ENCODE results near the gene KCTD13. TPM values are rescaled to one million over a fixed set of nuclear protein-coding genes. Genes with fewer than 3 reads are reported as not detected.
"Not testable (repeated sequence)": the region's sequence is repeated elsewhere in the genome, so short reads cannot be mapped to it uniquely, and the experiment has no call there.

Gene KCTD13
- total RNA-seq, 2 donors from 2014 or later, result 17.7 to 28.8 TPM

DNA sequence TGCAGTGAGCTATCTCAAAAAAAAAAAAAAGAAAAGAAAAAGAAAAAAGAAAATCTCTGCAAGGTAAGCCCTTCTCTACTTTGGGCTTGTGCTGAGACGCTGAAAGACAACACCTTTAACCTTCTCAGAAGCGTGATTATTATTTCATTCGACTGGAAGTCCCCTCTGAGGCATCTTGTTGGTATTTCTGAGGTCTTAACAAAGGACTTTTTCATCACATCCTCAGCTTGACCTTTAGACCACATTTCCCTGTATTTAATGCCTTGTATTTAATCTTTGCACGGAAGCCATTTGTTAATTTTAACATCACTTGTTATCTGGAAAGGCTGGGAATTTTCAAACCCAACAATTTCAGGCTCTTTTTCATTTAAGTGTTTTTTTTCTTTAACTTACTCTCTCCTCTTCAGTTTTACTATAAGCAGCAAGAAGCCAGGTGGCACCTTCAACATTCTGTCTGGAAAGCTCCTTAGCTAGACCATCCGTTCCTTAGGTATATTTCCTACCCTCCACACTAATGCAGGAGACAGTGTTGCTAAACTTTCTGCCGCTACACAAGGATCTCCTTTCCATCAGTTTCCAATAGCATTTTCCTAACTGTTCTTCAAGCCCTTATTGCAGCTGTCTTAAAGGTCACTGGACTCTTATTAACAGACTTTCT is 10.3 kb downstream of the KCTD13 start:
- TF ChIP-seq, protein P1, sequence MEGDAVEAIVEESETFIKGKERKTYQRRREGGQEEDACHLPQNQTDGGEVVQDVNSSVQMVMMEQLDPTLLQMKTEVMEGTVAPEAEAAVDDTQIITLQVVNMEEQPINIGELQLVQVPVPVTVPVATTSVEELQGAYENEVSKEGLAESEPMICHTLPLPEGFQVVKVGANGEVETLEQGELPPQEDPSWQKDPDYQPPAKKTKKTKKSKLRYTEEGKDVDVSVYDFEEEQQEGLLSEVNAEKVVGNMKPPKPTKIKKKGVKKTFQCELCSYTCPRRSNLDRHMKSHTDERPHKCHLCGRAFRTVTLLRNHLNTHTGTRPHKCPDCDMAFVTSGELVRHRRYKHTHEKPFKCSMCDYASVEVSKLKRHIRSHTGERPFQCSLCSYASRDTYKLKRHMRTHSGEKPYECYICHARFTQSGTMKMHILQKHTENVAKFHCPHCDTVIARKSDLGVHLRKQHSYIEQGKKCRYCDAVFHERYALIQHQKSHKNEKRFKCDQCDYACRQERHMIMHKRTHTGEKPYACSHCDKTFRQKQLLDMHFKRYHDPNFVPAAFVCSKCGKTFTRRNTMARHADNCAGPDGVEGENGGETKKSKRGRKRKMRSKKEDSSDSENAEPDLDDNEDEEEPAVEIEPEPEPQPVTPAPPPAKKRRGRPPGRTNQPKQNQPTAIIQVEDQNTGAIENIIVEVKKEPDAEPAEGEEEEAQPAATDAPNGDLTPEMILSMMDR (IDR thresholded peaks at IDR 0.05), result no peak
- Histone ChIP-seq H3K9ac (ENCODE audit: low read depth in 2 of 2, low read length in 2 of 2) (no peak overlapping the region), H3K27ac (no peak overlapping the region), H3K4me3 (no peak overlapping the region), H3K4me1 (no peaks in the 10 kb centered on the region), H3K27me3 (no peaks in the 10 kb centered on the region), H3K36me3 (no peaks in the 10 kb centered on the region), H3K9me3 (no peaks in the 10 kb centered on the region)
- no peak for DNase-seq
- intact Hi-C loops (cut with DNase I), result no loop called here

- H3K27ac ChIP-seq, result no peak overlapping the region
- no peak for DNase-seq
- intact Hi-C loops (cut with DNase I), result no loop called here
- H3K4me3 ChIP-seq, result no peak overlapping the region
- H3K36me3 ChIP-seq, result no peaks in the 10 kb centered on the region
- no peak overlapping the region for H3K9ac ChIP-seq (ENCODE audit: low read depth in 2 of 2, low read length in 2 of 2)
- H3K4me1 ChIP-seq, result no peaks in the 10 kb centered on the region
- H3K9me3 ChIP-seq, result no peaks in the 10 kb centered on the region
- no peaks in the 10 kb centered on the region for H3K27me3 ChIP-seq
- TF ChIP-seq, protein P1 (IDR thresholded peaks at IDR 0.05), result no peak
Observed at GRCh38 chr16:29913514-29913913, 12.5 kb downstream of the KCTD13 start.

DNA sequence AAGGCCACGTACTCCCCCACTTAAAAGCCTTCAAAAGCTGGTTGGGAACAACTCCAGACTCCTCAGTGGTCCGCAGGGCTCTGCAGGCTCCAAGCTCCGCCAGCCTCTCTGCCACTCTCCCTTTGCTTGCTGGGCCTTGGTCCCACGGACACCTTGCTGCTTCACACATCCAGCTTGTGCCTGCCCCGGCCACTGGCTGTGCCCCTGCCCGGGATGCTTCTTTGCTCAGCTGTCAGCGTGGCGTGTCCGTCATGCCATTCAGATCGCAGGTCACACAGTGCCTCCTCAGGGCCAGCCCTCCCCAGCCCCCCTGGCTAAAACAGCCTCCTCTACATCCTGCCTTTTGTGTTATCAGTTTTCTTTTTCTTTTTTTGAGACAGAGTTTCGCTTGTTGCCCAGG is 13.9 kb downstream of the KCTD13 start:
- no peaks in the 10 kb centered on the region for H3K36me3 ChIP-seq
- H3K4me3 ChIP-seq, result no peak overlapping the region
- H3K27ac ChIP-seq, result no peak overlapping the region
- H3K9me3 ChIP-seq, result no peaks in the 10 kb centered on the region
- H3K4me1 ChIP-seq, result no peaks in the 10 kb centered on the region
- no peak overlapping the region for H3K9ac ChIP-seq (ENCODE audit: low read depth in 2 of 2, low read length in 2 of 2)
- intact Hi-C loops (cut with DNase I), result no loop called here
- TF ChIP-seq, protein P1 (IDR thresholded peaks at IDR 0.05), result no peak
- H3K27me3 ChIP-seq, result no peaks in the 10 kb centered on the region
- DNase-seq, result no peak

DNA sequence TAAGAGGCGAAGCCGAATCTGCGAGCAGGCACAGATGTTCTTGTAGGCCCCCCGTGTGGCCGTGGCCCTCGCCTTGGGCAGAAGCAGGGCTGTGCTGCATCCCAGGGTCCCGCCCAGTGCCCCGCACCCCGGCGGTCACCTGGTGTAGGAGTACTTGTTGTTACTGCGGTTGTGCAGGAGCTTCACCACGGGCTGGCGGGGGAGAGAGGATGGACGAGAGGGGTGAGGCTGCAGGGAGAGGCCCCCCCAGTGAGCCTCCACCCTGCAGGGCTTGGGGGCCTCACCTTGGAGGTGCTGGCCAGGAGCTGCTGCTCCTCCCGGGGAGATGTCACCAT is 14.4 kb downstream of the KCTD13 start:
- DNase-seq, result no peak
- H3K9ac ChIP-seq (ENCODE audit: low read depth in 2 of 2, low read length in 2 of 2), result no peak overlapping the region
- no peak overlapping the region for H3K27ac ChIP-seq
- no peaks in the 10 kb centered on the region for H3K9me3 ChIP-seq
- no peak overlapping the region for H3K4me3 ChIP-seq
- intact Hi-C loops (cut with DNase I), result no loop called here
- H3K27me3 ChIP-seq, result no peaks in the 10 kb centered on the region
- no peaks in the 10 kb centered on the region for H3K4me1 ChIP-seq
- TF ChIP-seq, protein P1 (IDR thresholded peaks at IDR 0.05), result no peak
- H3K36me3 ChIP-seq, result no peaks in the 10 kb centered on the region

GRCh38 chr16:29910819-29911675 is 15.0 kb downstream of the KCTD13 start:
- Histone ChIP-seq H3K36me3 (no peaks in the 10 kb centered on the region), H3K9ac (ENCODE audit: low read depth in 2 of 2, low read length in 2 of 2) (no peak overlapping the region), H3K27ac (no peak overlapping the region), H3K27me3 (no peaks in the 10 kb centered on the region), H3K4me1 (no peaks in the 10 kb centered on the region), H3K4me3 (no peak overlapping the region), H3K9me3 (no peaks in the 10 kb centered on the region)
- DNase-seq, result no peak
- intact Hi-C loops (cut with DNase I), result no loop called here
- TF ChIP-seq, protein P1 (IDR thresholded peaks at IDR 0.05), result no peak

GRCh38 chr16:29909851-29910250 is 16.2 kb downstream of the KCTD13 start:
- H3K9ac ChIP-seq (ENCODE audit: low read depth in 2 of 2, low read length in 2 of 2); H3K4me3 ChIP-seq; H3K27me3 ChIP-seq; H3K27ac ChIP-seq; H3K9me3 ChIP-seq; intact Hi-C loops (cut with DNase I); H3K4me1 ChIP-seq; H3K36me3 ChIP-seq; DNase-seq: not testable (repeated sequence)

Measured in colonic mucosa (tissue), 4 donors.